Activated CD8-positive, alpha-beta T cell treated with anti-CD3 and anti-CD28 coated beads for 36 hours (primary cell): Measurements from ENCODE around the gene ETV6. TPM values are rescaled to one million over a fixed set of nuclear protein-coding genes. Genes with fewer than 3 reads are reported as not detected.

Experiments used
- ATAC-seq: fragments of 200-7000 bp; cut with Tn5 transposase; one replicate; pipeline ENCODE4 v1.10.0; 2021; ENCODE audit warnings: mild to moderate bottlenecking, moderate library complexity
- CTCF ChIA-PET: fragments of 350-600 bp; sonication (Branson Sonifier 250); formaldehyde crosslinking; loops from one replicate; lab custom pipeline; 2021; ENCODE audit warnings: antibody characterized with exemption; lab: Charles Lee
- POLR2A ChIA-PET: fragments of 350-600 bp; sonication (Branson Sonifier 250); formaldehyde crosslinking; loops from one replicate; lab custom pipeline; 2021; ENCODE audit warnings: antibody characterized with exemption; lab: Charles Lee
- DNase-seq: peaks from one replicate; pipeline ENCODE4 v3.0.0-alpha.2; 2020
- H3K27ac Mint-ChIP-seq: one replicate; pipeline ENCODE4 v1.8.0; 2021; ENCODE audit warnings: mild to moderate bottlenecking, mixed read lengths
- H3K27me3 Mint-ChIP-seq: one replicate; pipeline ENCODE4 v1.8.0; 2021; ENCODE audit warnings: mixed read lengths
- H3K36me3 Mint-ChIP-seq: one replicate; pipeline ENCODE4 v1.8.0; 2021; ENCODE audit warnings: low read depth, mixed read lengths
- H3K4me1 Mint-ChIP-seq: one replicate; pipeline ENCODE4 v1.8.0; 2021; ENCODE audit warnings: low read depth, mixed read lengths
- H3K4me3 Mint-ChIP-seq: one replicate; pipeline ENCODE4 v1.8.0; 2021; ENCODE audit warnings: mild to moderate bottlenecking, moderate library complexity, mixed read lengths
- H3K9me3 Mint-ChIP-seq: one replicate; pipeline ENCODE4 v1.8.0; 2021; ENCODE audit warnings: mixed read lengths
- intact Hi-C: fragments of 100-400 bp; cut with micrococcal nuclease; formaldehyde crosslinking; loops from one replicate; pipeline ENCODE4 v1.10.0; 2022
- total RNA-seq, 2 experiments: library from RNA; stranded (reverse); gene quantifications; one replicate each; pipeline ENCODE4 v1.2.3, GENCODE V29; 2021
- TF ChIP-seq, protein P1 (sequence below): fragments of 200-600 bp; IDR thresholded peaks from one replicate; pipeline ENCODE4 v1.8.0; 2022; ENCODE audit warnings: antibody characterized with exemption, mild to moderate bottlenecking

ETV6 gene
- total RNA-seq, 2 experiments from 2014 or later: 20.5 to 22.7 TPM

DNA sequence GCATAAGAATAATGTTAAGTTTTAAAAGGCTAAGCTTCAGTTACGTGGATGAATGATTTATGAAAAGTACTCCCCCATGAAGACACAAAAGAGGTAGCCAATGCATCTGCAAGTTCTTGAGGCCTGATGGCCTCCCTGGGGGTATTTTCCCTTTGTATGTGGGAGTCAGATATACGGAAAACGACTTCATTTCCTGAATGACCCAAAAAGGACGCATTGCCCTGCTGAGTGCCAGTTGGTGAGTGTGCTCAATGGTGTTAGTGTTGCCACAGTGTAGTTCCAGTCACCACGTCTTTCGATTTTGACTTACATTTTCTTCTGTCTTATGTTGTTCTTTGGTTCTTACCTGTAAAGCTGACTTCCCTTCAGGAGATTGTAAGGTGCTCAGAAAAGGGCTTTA is 8.0 kb downstream of the ETV6 start:
- H3K9me3 Mint-ChIP-seq: no peaks in the 10 kb centered on the region
- TF ChIP-seq, protein P1, sequence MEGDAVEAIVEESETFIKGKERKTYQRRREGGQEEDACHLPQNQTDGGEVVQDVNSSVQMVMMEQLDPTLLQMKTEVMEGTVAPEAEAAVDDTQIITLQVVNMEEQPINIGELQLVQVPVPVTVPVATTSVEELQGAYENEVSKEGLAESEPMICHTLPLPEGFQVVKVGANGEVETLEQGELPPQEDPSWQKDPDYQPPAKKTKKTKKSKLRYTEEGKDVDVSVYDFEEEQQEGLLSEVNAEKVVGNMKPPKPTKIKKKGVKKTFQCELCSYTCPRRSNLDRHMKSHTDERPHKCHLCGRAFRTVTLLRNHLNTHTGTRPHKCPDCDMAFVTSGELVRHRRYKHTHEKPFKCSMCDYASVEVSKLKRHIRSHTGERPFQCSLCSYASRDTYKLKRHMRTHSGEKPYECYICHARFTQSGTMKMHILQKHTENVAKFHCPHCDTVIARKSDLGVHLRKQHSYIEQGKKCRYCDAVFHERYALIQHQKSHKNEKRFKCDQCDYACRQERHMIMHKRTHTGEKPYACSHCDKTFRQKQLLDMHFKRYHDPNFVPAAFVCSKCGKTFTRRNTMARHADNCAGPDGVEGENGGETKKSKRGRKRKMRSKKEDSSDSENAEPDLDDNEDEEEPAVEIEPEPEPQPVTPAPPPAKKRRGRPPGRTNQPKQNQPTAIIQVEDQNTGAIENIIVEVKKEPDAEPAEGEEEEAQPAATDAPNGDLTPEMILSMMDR: no peak
- CTCF ChIA-PET: interaction anchor here (0.9 to 1.8 kb wide), 2 partner anchors 76 to 160 kb away, joined by 3 to 4 read pairs; no protein-coding TSS in a partner anchor
- POLR2A ChIA-PET: interaction anchor here (0.7 to 1.2 kb wide), 4 partner anchors 7 to 1351 kb away, joined by 3 to 4 read pairs (median 4); no protein-coding TSS in a partner anchor
- no peak overlapping the region for H3K27ac Mint-ChIP-seq
- DNase-seq: peak; percentile 27
- no peak for ATAC-seq
- peaks cover 82% of the 10 kb centered on the region for H3K4me1 Mint-ChIP-seq
- intact Hi-C loops: loop anchor here (10.0 kb wide), 1 partner anchor 247 kb away; no protein-coding TSS in a partner anchor
- no peaks in the 10 kb centered on the region for H3K27me3 Mint-ChIP-seq
- peaks cover 19% of the 10 kb centered on the region for H3K36me3 Mint-ChIP-seq
- H3K4me3 Mint-ChIP-seq: no peak overlapping the region

DNA sequence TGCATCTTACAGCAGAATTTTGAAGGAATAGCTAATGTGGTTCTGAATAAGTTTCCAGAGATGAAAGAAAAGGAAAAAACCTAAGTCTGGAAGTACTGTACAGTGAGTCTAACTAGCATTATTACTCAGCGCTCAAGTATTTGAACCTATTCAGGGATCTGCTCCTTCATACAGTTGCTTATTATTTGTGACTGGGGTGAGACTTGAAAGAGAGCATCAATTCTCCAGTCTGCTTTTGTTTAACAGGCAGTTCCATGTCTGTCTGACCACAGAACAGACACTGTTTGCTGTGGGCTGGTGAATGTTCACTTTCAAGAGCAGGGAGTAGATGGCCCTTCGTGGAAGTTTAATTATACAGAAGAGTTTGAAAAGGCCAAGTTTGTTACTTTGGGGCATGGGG is 9.3 kb downstream of the ETV6 start:
- H3K27ac Mint-ChIP-seq: no peak overlapping the region
- H3K27me3 Mint-ChIP-seq: no peaks in the 10 kb centered on the region
- no peak overlapping the region for H3K4me3 Mint-ChIP-seq
- POLR2A ChIA-PET: interaction anchor here (1.1 to 1.2 kb wide), 2 partner anchors 9 to 104 kb away, joined by 4 read pairs; no protein-coding TSS in a partner anchor
- ATAC-seq: peak; percentile 9
- H3K36me3 Mint-ChIP-seq: peaks cover 20% of the 10 kb centered on the region
- TF ChIP-seq, protein P1: no peak
- CTCF ChIA-PET: no interaction called here
- DNase-seq: no peak
- intact Hi-C loops: loop anchor here (10.0 kb wide), 1 partner anchor 246 kb away; no protein-coding TSS in a partner anchor
- peaks cover 80% of the 10 kb centered on the region for H3K4me1 Mint-ChIP-seq
- H3K9me3 Mint-ChIP-seq: no peaks in the 10 kb centered on the region

DNA sequence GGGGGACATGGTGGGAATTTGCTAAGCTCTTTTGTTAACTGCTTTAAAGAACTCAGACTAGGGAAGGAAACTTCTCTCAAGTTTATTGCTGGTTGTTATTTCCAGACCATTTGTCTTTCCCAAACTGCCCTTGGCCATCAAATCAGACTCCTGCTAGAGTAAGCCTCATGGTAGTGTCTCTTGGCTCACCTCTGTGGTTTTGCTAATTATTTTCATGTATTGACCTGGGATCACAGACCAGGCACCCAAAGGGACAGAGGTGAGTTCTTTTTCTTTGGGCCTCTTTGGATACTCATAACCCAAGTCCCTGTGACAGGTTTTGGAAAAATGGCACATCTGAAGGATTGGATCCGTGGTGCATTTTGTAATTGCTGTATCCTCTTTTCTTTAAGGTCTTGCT is 11.2 kb downstream of the ETV6 start:
- intact Hi-C loops: no loop called here

DNA sequence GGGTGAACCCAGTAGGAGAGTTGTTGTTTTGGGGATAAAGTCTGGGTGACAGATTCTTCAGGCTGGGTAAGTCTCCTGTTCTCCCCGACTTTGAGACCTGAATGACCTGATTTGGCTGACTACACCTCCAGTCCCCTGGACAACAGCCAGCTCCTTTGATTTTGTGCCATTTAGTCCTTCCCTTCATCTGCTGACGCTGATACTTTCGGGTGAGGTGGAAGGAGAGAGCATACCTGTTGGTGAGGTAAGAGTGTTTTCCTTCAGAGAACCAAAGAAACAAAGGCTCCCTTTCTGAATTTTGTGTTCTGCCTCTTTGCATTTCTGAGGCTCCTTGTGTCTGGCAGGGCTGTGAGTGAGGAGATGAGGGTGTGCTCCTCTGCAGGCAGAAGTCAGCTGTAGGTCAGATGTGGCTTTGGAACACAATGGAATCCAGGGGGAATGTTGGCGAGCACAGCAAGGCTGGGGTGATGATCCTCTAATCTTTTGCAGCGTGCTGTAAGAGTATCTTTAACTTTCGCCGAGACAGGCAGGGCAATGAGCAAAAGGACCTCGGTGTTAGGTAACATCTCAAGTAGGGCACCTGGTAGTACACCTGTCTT is 12.1 kb downstream of the ETV6 start:
- no peak overlapping the region for H3K27ac Mint-ChIP-seq
- ChIA-PET CTCF (no interaction called here), POLR2A (interaction anchor here (0.5 to 1.0 kb wide), 3 partner anchors 8 to 348 kb away, joined by 3 read pairs; no protein-coding TSS in a partner anchor)
- intact Hi-C loops: no loop called here
- TF ChIP-seq, protein P1: no peak
- H3K9me3 Mint-ChIP-seq: no peaks in the 10 kb centered on the region
- H3K36me3 Mint-ChIP-seq: peaks cover 25% of the 10 kb centered on the region
- DNase-seq (no peak), ATAC-seq (no peak)
- H3K27me3 Mint-ChIP-seq: no peaks in the 10 kb centered on the region
- no peak overlapping the region for H3K4me3 Mint-ChIP-seq
- peaks cover 65% of the 10 kb centered on the region for H3K4me1 Mint-ChIP-seq

More for the DNA sequence above, 11.2 kb downstream of the ETV6 start:
- Mint-ChIP-seq H3K9me3 (no peaks in the 10 kb centered on the region), H3K36me3 (peaks cover 25% of the 10 kb centered on the region), H3K27ac (no peak overlapping the region), H3K4me1 (peaks cover 72% of the 10 kb centered on the region), H3K27me3 (no peaks in the 10 kb centered on the region), H3K4me3 (no peak overlapping the region)
- ATAC-seq (no peak), DNase-seq (no peak)
- TF ChIP-seq, protein P1: no peak
- CTCF ChIA-PET: no interaction called here
- POLR2A ChIA-PET: no interaction called here

DNA sequence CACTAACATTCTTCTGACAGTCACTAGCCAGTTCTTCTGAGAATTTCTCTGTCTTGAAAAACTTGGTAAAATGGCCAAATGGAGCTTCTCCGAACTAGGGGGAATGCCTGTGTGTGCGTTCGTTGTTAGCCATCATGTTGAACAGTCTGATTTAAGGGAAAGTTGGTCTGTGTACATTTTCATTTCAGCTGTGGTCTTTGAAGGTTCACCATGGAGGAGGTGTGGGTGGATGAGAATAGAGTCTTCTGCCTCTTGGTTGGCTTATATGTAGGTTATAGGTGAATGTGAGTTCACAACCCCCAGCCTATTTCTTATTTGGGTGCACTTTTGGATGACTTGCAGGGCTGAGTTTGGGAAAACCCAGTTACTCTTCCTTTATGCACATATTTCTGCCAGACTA is 12.9 kb downstream of the ETV6 start:
- ChIA-PET CTCF (no interaction called here), POLR2A (interaction anchor here (0.8 to 1.0 kb wide), 2 partner anchors 9 to 348 kb away, joined by 3 read pairs; no protein-coding TSS in a partner anchor)
- peaks cover 60% of the 10 kb centered on the region for H3K4me1 Mint-ChIP-seq
- TF ChIP-seq, protein P1: no peak
- DNase-seq: peak; percentile 54
- no peak overlapping the region for H3K27ac Mint-ChIP-seq
- peak; percentile 74 for ATAC-seq
- H3K4me3 Mint-ChIP-seq: no peak overlapping the region
- intact Hi-C loops: no loop called here
- no peaks in the 10 kb centered on the region for H3K9me3 Mint-ChIP-seq
- peaks cover 20% of the 10 kb centered on the region for H3K36me3 Mint-ChIP-seq
- no peaks in the 10 kb centered on the region for H3K27me3 Mint-ChIP-seq
